Medulla oblongata (tissue), 1 donor: ENCODE data around the gene AKAP13.
"Not testable (repeated sequence)": the region's sequence is repeated elsewhere in the genome, so short reads cannot be mapped to it uniquely, and the experiment has no call there.

ENCODE experiments used
- DNase-seq: peaks from one replicate; pipeline ENCODE4 v3.0.0-alpha.2; 2015; ENCODE audit errors: extremely low spot score

The AKAP13 gene

GRCh38 chr15:85412066-85412465 lies 31.7 kb downstream of the AKAP13 start:
- DNase-seq = no peak

GRCh38 chr15:85412956-85413854 lies 32.8 kb downstream of the AKAP13 start:
- peak; percentile 75 for DNase-seq

GRCh38 chr15:85414037-85414436 lies 33.6 kb downstream of the AKAP13 start:
- no peak for DNase-seq

- DNase-seq = peak; percentile 62
Observed at GRCh38 chr15:85414495-85414894, 34.1 kb downstream of the AKAP13 start.

GRCh38 chr15:85414991-85415390 lies 34.6 kb downstream of the AKAP13 start:
- no peak for DNase-seq

- no peak for DNase-seq
Observed at GRCh38 chr15:85415783-85416182, 35.4 kb downstream of the AKAP13 start.

GRCh38 chr15:85417276-85417675 lies 36.9 kb downstream of the AKAP13 start:
- no peak for DNase-seq

GRCh38 chr15:85419161-85419560 lies 38.8 kb downstream of the AKAP13 start:
- no peak for DNase-seq

GRCh38 chr15:85421116-85421925 lies 40.9 kb downstream of the AKAP13 start:
- no peak for DNase-seq

GRCh38 chr15:85422607-85423006 lies 42.2 kb downstream of the AKAP13 start:
- no peak for DNase-seq

- DNase-seq = no peak
Observed at GRCh38 chr15:85423256-85423655, 42.9 kb downstream of the AKAP13 start.

- DNase-seq = no peak
Observed at GRCh38 chr15:85424154-85424553, 43.8 kb downstream of the AKAP13 start.

- no peak for DNase-seq
Observed at GRCh38 chr15:85426481-85426880, 46.1 kb downstream of the AKAP13 start.

GRCh38 chr15:85427286-85428028 lies 47.1 kb downstream of the AKAP13 start:
- DNase-seq = no peak

- no peak for DNase-seq
Observed at GRCh38 chr15:85429522-85429921, 49.1 kb downstream of the AKAP13 start.

- no peak for DNase-seq
Observed at GRCh38 chr15:85430406-85431204, 50.2 kb downstream of the AKAP13 start.

- DNase-seq = no peak
Observed at GRCh38 chr15:85439996-85440395, 59.6 kb downstream of the AKAP13 start.

- DNase-seq = no peak
Observed at GRCh38 chr15:85440451-85440850, 60.0 kb downstream of the AKAP13 start.

GRCh38 chr15:85441854-85442253 lies 61.5 kb downstream of the AKAP13 start:
- DNase-seq = not testable (repeated sequence)

GRCh38 chr15:85443046-85443445 lies 62.6 kb downstream of the AKAP13 start:
- DNase-seq = peak; percentile 16

GRCh38 chr15:85443593-85444087 lies 63.2 kb downstream of the AKAP13 start:
- DNase-seq = no peak
